ENCODE measurements around the gene MLN.
"Not testable (repeated sequence)": the region's sequence is repeated elsewhere in the genome, so short reads cannot be mapped to it uniquely, and the experiment has no call there.

MLN gene

GRCh38 chr6:33834401-33835392 is 30.9 kb upstream of the MLN start:
- no peak overlapping the region for H3K4me3 ChIP-seq (ENCODE audit: low read length)
- no peak for DNase-seq (ENCODE audit: low read depth)
- no peak for TF ChIP-seq CTCF (conservative IDR thresholded peaks at IDR 0.05; ENCODE audit: low read length)

GRCh38 chr6:33833599-33833998 is 29.8 kb upstream of the MLN start:
- no peak overlapping the region for H3K4me3 ChIP-seq (ENCODE audit: low read length)
- no peak for DNase-seq (ENCODE audit: low read depth)
- TF ChIP-seq CTCF (conservative IDR thresholded peaks at IDR 0.05; ENCODE audit: low read length): no peak

- not testable (repeated sequence) for DNase-seq (ENCODE audit: low read depth); H3K4me3 ChIP-seq (ENCODE audit: low read length)
Measured at GRCh38 chr6:33832831-33833230, 29.0 kb upstream of the MLN start.

GRCh38 chr6:33831725-33832124 is 27.9 kb upstream of the MLN start:
- not testable (repeated sequence) for DNase-seq (ENCODE audit: low read depth); H3K4me3 ChIP-seq (ENCODE audit: low read length)

- no peak for DNase-seq (ENCODE audit: low read depth)
- no peak overlapping the region for H3K4me3 ChIP-seq (ENCODE audit: low read length)
- TF ChIP-seq CTCF (conservative IDR thresholded peaks at IDR 0.05; ENCODE audit: low read length): no peak
Measured at GRCh38 chr6:33830635-33831240, 26.9 kb upstream of the MLN start.

GRCh38 chr6:33828764-33829731 is 25.2 kb upstream of the MLN start:
- DNase-seq (ENCODE audit: low read depth): no peak
- H3K4me3 ChIP-seq (ENCODE audit: low read length): no peak overlapping the region
- no peak for TF ChIP-seq CTCF (conservative IDR thresholded peaks at IDR 0.05; ENCODE audit: low read length)

- TF ChIP-seq CTCF (conservative IDR thresholded peaks at IDR 0.05; ENCODE audit: low read length): no peak
- H3K4me3 ChIP-seq (ENCODE audit: low read length): no peak overlapping the region
- DNase-seq (ENCODE audit: low read depth): no peak
Measured at GRCh38 chr6:33828452-33828763, 24.6 kb upstream of the MLN start.
